ENCODE data around the gene KRTAP29-1.

DNA sequence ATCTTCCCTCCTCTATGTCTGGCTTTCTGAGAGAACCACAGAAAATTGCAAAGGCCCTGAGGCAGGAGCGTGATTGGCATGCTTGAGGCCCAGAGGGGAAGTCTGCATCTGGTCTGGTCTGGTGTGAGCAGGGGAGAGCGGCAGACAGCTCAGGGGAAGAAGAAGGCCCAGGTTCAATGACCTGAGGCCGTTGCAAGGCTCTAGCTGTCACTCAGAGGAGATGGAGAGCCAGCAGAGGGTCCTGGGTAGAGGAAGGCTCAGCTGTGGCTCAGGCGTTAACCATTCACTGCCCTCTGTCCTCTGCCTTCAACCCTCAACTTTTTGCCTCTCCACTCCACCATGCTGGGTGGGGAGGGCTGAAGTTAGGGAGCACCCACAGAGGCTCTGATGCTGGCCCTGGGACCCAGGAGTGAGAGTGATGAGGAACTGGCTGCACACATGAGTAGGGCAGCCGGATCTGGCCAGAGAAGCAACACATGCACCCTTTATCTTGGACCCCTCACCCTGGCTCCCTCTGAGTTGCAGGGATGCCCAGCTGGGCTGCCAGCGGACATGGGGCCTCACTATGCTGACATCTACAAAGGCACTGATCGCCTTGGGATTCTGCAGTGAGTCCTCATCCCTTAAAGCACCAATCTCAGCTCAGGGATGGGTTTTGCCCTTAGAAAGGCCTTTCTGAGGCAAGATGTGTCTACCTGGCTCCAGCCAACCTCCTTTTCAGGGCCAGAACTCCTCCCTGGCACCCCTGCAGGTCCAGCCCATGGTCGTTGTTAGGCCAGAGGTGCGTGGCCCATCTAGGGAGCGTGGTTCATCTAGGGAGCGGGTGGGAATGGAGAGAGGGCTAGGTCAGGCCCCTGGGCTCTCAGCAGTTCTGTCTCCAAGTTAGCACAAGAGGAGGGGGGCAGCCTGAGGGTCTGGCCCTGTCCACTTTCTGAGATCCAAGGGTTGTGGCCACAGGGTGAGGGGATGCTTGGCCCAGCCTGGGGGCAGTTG lies 20.5 kb upstream of the KRTAP29-1 start:
- TF ChIP-seq, protein P1, sequence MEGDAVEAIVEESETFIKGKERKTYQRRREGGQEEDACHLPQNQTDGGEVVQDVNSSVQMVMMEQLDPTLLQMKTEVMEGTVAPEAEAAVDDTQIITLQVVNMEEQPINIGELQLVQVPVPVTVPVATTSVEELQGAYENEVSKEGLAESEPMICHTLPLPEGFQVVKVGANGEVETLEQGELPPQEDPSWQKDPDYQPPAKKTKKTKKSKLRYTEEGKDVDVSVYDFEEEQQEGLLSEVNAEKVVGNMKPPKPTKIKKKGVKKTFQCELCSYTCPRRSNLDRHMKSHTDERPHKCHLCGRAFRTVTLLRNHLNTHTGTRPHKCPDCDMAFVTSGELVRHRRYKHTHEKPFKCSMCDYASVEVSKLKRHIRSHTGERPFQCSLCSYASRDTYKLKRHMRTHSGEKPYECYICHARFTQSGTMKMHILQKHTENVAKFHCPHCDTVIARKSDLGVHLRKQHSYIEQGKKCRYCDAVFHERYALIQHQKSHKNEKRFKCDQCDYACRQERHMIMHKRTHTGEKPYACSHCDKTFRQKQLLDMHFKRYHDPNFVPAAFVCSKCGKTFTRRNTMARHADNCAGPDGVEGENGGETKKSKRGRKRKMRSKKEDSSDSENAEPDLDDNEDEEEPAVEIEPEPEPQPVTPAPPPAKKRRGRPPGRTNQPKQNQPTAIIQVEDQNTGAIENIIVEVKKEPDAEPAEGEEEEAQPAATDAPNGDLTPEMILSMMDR (conservative IDR thresholded peaks at IDR 0.05; ENCODE audit: low read length): no peak
- no peak for TF ChIP-seq EZH2phosphoT487 (IDR thresholded peaks at IDR 0.05; ENCODE audit: borderline replicate concordance, low read depth, low read length)

Measured in OCI-LY7 (cell line).